Activated T-cell treated with anti-CD3 and anti-CD28 coated beads for 1 hour (primary cell): ENCODE measurements around the gene ZNF527.
"Not testable (repeated sequence)": the region's sequence is repeated elsewhere in the genome, so short reads cannot be mapped to it uniquely, and the experiment has no call there.

ENCODE experiments used
- DNase-seq: peaks from one replicate; pipeline ENCODE4 v3.0.0-alpha.2; 2020; ENCODE audit warnings: low read depth

The ZNF527 gene

DNA sequence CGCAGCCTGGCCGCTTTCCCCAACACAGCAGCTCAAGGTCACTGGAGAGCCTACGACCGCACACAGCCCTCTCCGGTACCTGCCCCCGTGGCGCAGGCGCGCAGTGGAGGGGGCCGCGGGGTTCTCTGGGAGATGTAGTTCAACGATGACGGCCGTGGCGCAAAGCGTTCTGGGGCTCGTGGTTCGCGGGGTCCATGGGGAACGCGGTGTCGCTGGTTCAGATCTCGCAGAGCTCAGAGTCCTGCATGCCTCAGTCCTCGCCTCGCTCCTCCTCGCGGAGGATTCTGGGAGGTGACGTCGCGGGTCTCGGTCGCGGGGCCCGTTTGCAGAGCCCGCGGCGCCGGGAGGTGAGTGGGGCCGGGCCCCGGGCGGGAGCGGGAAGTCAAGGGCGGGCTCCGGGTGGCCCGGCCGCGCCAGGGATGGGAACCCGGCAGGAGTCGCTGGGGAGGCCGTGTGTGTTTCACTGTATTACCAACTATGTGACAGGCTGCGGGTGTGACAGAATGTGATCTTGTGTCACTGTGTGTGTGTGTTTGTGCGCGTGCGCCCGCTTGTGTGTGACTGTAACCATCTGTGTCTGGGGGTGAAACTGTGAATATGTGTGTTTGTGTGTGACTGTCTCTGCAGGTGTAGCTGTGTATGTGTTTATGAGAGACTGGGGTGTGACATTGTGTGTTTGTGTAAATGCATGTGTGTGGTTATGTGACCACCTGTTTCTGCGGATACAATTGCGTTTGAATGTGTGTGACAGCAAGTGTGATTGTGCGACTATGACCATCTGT, at the start of gene ZNF527:
Gene ZNF527 (plus strand): TSS at position 220 of the 782 bp plus-strand sequence. CDS start 3,100 bp downstream, outside the sequence.
- DNase-seq = peak; percentile 96

GRCh38 chr19:37329686-37330085, 41.2 kb upstream of the ZNF527 start:
- no peak for DNase-seq

DNA sequence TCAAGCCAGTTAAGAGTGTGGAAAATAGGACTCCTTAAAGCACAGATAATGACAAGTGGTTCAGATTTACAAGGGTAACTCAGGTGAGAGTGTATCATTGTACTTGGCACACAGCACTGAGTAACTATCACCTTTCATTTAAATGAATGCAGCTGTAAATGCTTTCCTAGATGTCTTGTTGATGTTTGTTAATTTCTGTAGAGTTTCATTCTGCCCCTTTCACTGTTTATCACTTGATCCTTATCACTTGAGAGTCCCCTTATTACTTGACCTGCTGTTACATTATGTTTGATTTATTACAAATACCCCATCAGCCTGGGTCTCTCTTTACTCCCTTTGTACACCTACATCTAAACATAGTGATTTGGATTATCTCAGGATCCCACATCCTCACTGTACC, 38.1 kb upstream of the ZNF527 start:
- DNase-seq = no peak

GRCh38 chr19:37333457-37333856, 37.4 kb upstream of the ZNF527 start:
- no peak for DNase-seq

DNA sequence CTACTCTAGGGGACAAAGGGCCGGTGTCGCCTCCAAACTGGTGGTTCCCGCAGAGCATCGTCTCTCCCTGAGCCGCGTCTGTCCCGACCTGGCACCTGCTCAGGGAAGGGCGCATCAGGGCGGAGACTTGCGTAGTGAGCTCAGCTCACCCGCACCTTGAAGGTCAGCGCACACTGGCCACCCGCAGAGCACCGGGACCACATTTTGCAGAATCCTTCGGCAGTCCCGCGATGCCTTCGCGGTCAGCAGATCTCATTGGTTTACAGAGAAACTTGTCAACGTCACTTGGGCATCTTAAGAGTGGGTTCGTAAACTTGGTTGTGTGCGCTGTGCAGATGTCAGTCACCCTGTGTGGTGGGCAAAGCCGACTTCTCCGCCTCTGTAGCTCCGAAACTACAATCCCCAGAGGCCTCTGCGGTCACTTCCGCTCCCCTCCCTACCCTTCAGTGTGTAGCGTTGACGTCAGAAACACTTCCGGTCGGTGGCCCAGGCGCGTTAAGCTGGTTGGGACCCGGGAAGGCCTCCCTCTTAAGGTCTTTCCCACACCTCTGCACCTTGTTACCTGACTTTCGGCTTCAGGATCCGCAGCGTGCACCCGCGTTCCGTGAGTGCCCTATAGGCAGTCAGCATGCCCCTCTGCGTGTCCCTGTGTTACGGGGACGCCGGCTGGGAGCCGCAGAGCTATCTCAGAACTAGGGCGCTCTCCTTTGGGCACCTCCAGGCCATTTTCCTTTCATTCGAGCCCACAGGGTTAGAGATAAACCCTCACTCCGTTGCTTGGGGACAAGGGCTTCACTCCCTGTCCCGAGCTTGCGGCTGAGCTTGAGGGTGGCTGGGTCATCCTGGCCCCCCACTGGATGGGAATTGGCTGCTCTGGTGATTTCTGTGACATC, 36.5 kb upstream of the ZNF527 start:
- peak; percentile 77 for DNase-seq

GRCh38 chr19:37342753-37343152, 28.1 kb upstream of the ZNF527 start:
- no peak for DNase-seq

- DNase-seq = no peak
Observed at GRCh38 chr19:37346091-37346490, 24.8 kb upstream of the ZNF527 start.

GRCh38 chr19:37348060-37348459, 22.8 kb upstream of the ZNF527 start:
- DNase-seq = no peak

GRCh38 chr19:37353968-37354367, 16.9 kb upstream of the ZNF527 start:
- no peak for DNase-seq

DNA sequence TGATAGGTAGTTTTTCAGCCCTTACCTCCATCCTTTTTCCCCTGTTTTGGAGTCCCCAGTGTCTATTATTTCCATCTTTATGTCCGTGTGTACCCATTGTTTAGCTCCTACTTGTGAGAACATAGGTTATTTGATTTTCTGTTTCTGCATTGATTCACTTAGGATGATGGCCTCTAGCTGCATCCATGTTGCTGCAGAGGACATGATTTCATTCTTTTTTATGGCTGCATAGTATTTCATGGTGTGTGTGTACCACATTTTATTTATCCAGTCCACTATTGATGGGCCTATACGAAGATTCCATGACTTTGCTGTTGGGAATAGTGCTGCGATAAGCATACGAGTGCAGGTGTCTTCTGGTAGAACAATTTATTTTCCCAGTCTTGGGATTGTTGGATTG, 15.0 kb upstream of the ZNF527 start:
- DNase-seq = no peak

DNA sequence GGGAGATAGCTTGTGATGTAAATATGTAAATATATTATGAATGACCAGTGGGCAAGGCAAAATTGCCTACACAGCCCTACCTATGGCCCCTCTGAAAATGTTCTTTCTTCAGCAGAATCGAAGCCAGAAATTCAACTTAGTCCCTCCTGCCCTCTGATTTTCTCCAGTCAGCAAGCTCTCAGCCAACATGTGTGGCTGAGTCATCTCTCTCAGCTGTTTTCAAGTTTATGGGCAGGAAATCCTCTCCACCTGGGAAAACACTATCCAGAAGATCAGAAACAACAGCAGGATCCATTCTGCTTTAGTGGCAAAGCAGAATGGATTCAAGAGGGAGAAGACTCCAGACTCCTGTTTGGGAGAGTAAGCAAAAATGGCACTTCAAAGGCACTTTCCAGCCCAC, 8.9 kb upstream of the ZNF527 start:
- DNase-seq = no peak

DNA sequence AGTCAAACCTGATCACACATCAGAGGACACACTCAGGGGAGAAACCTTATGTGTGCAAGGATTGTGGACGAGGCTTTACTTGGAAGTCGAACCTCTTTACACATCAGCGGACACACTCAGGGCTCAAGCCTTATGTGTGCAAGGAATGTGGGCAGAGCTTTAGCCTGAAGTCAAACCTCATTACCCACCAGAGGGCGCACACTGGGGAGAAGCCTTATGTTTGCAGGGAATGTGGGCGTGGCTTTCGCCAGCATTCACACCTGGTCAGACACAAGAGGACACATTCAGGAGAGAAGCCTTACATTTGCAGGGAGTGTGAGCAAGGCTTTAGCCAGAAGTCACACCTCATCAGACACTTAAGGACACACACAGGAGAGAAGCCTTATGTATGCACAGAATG, 8.2 kb upstream of the ZNF527 start:
- DNase-seq = no peak

- not testable (repeated sequence) for DNase-seq
Observed at GRCh38 chr19:37370386-37370879, 466 bp upstream of the ZNF527 start.

DNA sequence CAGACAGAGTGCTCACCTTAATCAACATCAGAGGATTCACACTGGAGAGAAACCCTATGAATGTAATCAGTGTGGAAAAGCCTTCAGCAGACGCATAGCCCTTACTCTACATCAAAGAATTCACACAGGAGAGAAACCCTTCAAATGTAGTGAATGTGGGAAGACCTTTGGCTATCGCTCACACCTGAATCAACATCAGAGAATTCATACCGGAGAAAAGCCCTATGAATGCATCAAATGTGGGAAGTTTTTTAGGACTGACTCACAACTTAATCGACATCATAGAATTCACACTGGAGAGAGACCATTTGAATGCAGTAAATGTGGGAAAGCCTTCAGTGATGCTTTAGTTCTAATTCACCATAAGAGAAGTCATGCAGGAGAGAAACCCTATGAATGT, 18.3 kb downstream of the ZNF527 start:
- DNase-seq = no peak

DNA sequence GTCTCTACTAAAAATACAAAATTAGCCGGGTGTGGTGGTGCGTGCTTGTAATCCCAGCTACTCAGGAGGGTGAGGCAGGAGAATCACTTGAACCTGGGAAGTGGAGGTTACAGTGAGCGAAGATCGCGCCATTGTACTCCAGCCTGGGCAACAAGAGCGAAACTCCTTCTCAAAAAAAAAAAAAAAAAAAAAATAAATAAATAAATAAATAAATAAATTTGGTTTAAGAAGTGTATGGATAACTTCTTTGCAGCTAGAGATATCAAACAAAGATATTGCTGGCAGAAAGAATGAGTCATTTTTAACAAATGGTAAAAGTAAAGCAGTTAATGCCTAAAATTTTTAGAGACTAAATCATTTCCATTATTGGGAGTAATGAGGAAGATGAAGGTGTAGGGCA, 20.5 kb downstream of the ZNF527 start:
- DNase-seq = not testable (repeated sequence)

GRCh38 chr19:37401078-37401477, 30.2 kb downstream of the ZNF527 start:
- DNase-seq = no peak

DNA sequence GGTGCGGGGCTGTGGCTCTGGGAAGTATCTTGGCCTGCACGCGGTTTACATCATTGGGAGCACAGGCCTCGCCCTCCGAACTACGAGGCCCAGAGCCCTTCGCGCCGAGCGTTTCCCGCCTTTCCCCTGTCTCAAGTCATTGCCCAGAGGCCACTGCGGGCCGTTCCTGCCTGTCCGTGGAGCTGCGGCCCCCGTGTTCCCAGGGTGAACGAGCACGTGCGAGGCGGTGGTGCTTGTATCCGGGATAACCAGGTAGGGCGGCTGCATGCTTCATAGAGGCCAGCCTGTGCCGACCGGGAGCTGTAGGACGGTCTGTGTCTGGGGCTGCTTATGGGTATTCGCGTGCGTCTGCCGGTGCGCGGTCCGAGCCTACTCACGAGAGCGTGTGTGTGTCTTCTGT, 32.5 kb downstream of the ZNF527 start:
- DNase-seq = no peak

- not testable (repeated sequence) for DNase-seq
Observed at GRCh38 chr19:37406140-37406846, 35.4 kb downstream of the ZNF527 start.

DNA sequence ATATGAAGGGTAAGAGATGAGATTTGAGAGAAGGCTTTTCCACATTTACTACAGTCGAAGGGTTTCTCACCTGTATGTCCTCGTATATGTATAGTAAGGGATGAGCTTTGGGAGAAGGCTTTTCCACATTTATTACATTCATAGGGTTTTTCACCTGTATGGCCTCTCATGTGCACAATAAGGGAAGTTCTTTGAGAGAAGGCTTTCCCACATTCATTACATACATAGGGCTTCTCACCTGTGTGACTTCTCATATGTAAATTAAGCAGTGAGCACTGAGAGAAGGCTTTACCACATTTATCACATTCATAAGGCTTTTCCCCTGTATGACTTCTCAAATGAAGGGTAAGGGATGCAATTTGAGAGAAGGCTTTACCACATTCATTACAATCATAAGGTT, 41.8 kb downstream of the ZNF527 start:
- no peak for DNase-seq

DNA sequence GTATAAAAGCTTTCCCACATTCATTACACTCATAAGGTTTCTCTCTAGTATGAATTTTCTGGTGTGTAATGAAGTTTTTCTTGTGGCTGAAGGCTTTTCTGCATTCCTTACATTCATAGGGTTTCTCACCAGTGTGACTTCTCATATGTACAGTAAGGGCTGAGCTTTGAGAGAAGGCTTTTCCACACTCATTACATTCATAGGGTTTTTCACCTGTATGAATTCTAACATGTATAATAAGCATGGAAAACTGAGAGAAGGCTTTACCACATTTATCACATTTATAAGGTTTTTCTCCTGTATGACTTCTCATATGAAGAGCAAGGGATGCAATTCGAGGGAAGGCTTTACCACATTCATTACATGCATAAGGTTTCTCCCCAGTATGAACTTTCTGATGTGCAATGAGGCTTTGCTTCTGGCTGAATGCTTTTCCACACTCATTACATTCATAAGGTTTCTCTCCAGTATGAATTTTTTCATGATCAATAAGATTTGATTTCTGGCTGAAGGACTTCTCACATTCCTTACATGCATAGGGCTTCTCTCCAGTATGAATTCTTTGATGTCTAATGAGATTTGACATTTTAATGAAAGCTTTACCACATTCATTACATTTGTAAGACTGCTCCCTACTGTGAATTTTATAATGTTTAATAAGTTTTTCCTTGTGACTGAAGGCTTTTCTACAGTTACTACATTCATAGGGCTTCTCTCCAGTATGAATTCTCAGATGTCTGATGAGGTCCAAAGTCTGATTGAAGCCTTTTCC, 42.6 kb downstream of the ZNF527 start:
- no peak for DNase-seq
